ENCODE measurements around the gene ZFYVE19.

- no peak for TF ChIP-seq CTCF (conservative IDR thresholded peaks at IDR 0.05; ENCODE audit: low read depth, low read length)
- TF ChIP-seq BHLHE40 (IDR thresholded peaks at IDR 0.05; ENCODE audit: low read depth, low read length), result no peak
Measured at GRCh38 chr15:40826423-40827075, 19.7 kb downstream of the ZFYVE19 start.
